ENCODE data around the gene RBM23. TPM values are rescaled to one million over a fixed set of nuclear protein-coding genes. Genes with fewer than 3 reads are reported as not detected.
"Not testable (repeated sequence)": the region's sequence is repeated elsewhere in the genome, so short reads cannot be mapped to it uniquely, and the experiment has no call there.

RBM23 gene
- total RNA-seq, 1 experiment from 2014 or later: 105 TPM

GRCh38 chr14:22865424-22866405 is 53.2 kb downstream of the RBM23 start:
- no peak for DNase-seq (ENCODE audit: low read depth)

- DNase-seq (ENCODE audit: low read depth): no peak
Measured at GRCh38 chr14:22864979-22865378, 54.0 kb downstream of the RBM23 start.

GRCh38 chr14:22861651-22862050 is 57.3 kb downstream of the RBM23 start:
- DNase-seq (ENCODE audit: low read depth): no peak

GRCh38 chr14:22860377-22860776 is 58.6 kb downstream of the RBM23 start:
- DNase-seq (ENCODE audit: low read depth): not testable (repeated sequence)

- DNase-seq (ENCODE audit: low read depth): no peak
Measured at GRCh38 chr14:22856428-22856827, 62.5 kb downstream of the RBM23 start.

GRCh38 chr14:22854963-22855724 is 63.8 kb downstream of the RBM23 start:
- no peak for DNase-seq (ENCODE audit: low read depth)

GRCh38 chr14:22854296-22854695 is 64.7 kb downstream of the RBM23 start:
- DNase-seq (ENCODE audit: low read depth): not testable (repeated sequence)

- peak; percentile 90 for DNase-seq (ENCODE audit: low read depth)
Measured at GRCh38 chr14:22852940-22853767, 65.8 kb downstream of the RBM23 start.

GRCh38 chr14:22852599-22852939 is 66.4 kb downstream of the RBM23 start:
- DNase-seq (ENCODE audit: low read depth): no peak

- DNase-seq (ENCODE audit: low read depth): not testable (repeated sequence)
Measured at GRCh38 chr14:22852178-22852577, 66.8 kb downstream of the RBM23 start.

GRCh38 chr14:22850944-22851764 is 67.8 kb downstream of the RBM23 start:
- DNase-seq (ENCODE audit: low read depth): peak; percentile 97

GRCh38 chr14:22849212-22849819 is 69.6 kb downstream of the RBM23 start:
- DNase-seq (ENCODE audit: low read depth): peak; percentile 65

GRCh38 chr14:22848351-22849164 is 70.4 kb downstream of the RBM23 start:
- peak; percentile 92 for DNase-seq (ENCODE audit: low read depth)

- peak; percentile 61 for DNase-seq (ENCODE audit: low read depth)
Measured at GRCh38 chr14:22847661-22848341, 71.1 kb downstream of the RBM23 start.

GRCh38 chr14:22846811-22847307 is 72.1 kb downstream of the RBM23 start:
- DNase-seq (ENCODE audit: low read depth): no peak

GRCh38 chr14:22845821-22846625 is 72.9 kb downstream of the RBM23 start:
- no peak for DNase-seq (ENCODE audit: low read depth)

GRCh38 chr14:22845103-22845394 is 73.9 kb downstream of the RBM23 start:
- no peak for DNase-seq (ENCODE audit: low read depth)
